ENCODE measurements around the gene ZNF236.
A peak's percentile ranks its signal among the peaks of the same experiment; 100 is the strongest.
"Not testable (repeated sequence)": the region's sequence is repeated elsewhere in the genome, so short reads cannot be mapped to it uniquely, and the experiment has no call there.

The ZNF236 gene

GRCh38 chr18:76801567-76802505 is 20.5 kb upstream of the ZNF236 start:
- no CpG with 5 or more reads among the region's 61 CpGs for WGBS (ENCODE audit: insufficient coverage, insufficient read length)
- no peak overlapping the region for H3K27ac ChIP-seq (ENCODE audit: low read length)

GRCh38 chr18:76803413-76803812 is 18.9 kb upstream of the ZNF236 start:
- Histone ChIP-seq H3K27ac (ENCODE audit: low read length) (no peak overlapping the region), H3K4me3 (ENCODE audit: low read length) (no peak overlapping the region), H3K27me3 (ENCODE audit: control insufficient read depth, insufficient read depth, low read length) (no peaks in the 10 kb centered on the region), H3K36me3 (ENCODE audit: control insufficient read depth, insufficient read depth, low read length) (no peaks in the 10 kb centered on the region), H3K4me1 (ENCODE audit: control insufficient read depth, insufficient read depth, low read length) (peaks cover 2% of the 10 kb centered on the region; the same call in 1 of the 2 replicates), H3K9me3 (ENCODE audit: control insufficient read depth, insufficient read depth, low read length) (no peaks in the 10 kb centered on the region)
- no CpG with 5 or more reads among the region's 5 CpGs for WGBS (ENCODE audit: insufficient coverage, insufficient read length)
- DNase-seq (ENCODE audit: low read depth, low spot score): no peak

More at GRCh38 chr18:76801567-76802505, 20.5 kb upstream of the ZNF236 start:
- Histone ChIP-seq H3K9me3 (ENCODE audit: control insufficient read depth, insufficient read depth, low read length) (no peaks in the 10 kb centered on the region), H3K27me3 (ENCODE audit: control insufficient read depth, insufficient read depth, low read length) (no peaks in the 10 kb centered on the region), H3K4me1 (ENCODE audit: control insufficient read depth, insufficient read depth, low read length) (peaks cover 2% of the 10 kb centered on the region; the same call in 1 of the 2 replicates), H3K4me3 (ENCODE audit: low read length) (peak overlapping the region; percentile 43), H3K36me3 (ENCODE audit: control insufficient read depth, insufficient read depth, low read length) (no peaks in the 10 kb centered on the region)
- no peak for DNase-seq (ENCODE audit: low read depth, low spot score)

- no peak overlapping the region for H3K27ac ChIP-seq (ENCODE audit: low read length)
- no peaks in the 10 kb centered on the region for H3K36me3 ChIP-seq (ENCODE audit: control insufficient read depth, insufficient read depth, low read length)
- WGBS (ENCODE audit: insufficient coverage, insufficient read length): no CpG with 5 or more reads among the region's 11 CpGs
- peaks cover 2% of the 10 kb centered on the region; the same call in 1 of the 2 replicates for H3K4me1 ChIP-seq (ENCODE audit: control insufficient read depth, insufficient read depth, low read length)
- no peaks in the 10 kb centered on the region for H3K27me3 ChIP-seq (ENCODE audit: control insufficient read depth, insufficient read depth, low read length)
- no peak for DNase-seq (ENCODE audit: low read depth, low spot score)
- H3K4me3 ChIP-seq (ENCODE audit: low read length): no peak overlapping the region
- no peaks in the 10 kb centered on the region for H3K9me3 ChIP-seq (ENCODE audit: control insufficient read depth, insufficient read depth, low read length)
Measured at GRCh38 chr18:76803814-76804213, 18.5 kb upstream of the ZNF236 start.

- no CpG with 5 or more reads among the region's 7 CpGs for WGBS (ENCODE audit: insufficient coverage, insufficient read length)
- no peaks in the 10 kb centered on the region for H3K27me3 ChIP-seq (ENCODE audit: control insufficient read depth, insufficient read depth, low read length)
- H3K27ac ChIP-seq (ENCODE audit: low read length): no peak overlapping the region
- no peaks in the 10 kb centered on the region for H3K36me3 ChIP-seq (ENCODE audit: control insufficient read depth, insufficient read depth, low read length)
- H3K9me3 ChIP-seq (ENCODE audit: control insufficient read depth, insufficient read depth, low read length): no peaks in the 10 kb centered on the region
- peaks cover 2% of the 10 kb centered on the region; the same call in 1 of the 2 replicates for H3K4me1 ChIP-seq (ENCODE audit: control insufficient read depth, insufficient read depth, low read length)
- no peak for DNase-seq (ENCODE audit: low read depth, low spot score)
- no peak overlapping the region for H3K4me3 ChIP-seq (ENCODE audit: low read length)
Measured at GRCh38 chr18:76805221-76805620, 17.1 kb upstream of the ZNF236 start.

GRCh38 chr18:76806301-76806700 is 16.1 kb upstream of the ZNF236 start:
- H3K4me1 ChIP-seq (ENCODE audit: control insufficient read depth, insufficient read depth, low read length): peaks cover 2% of the 10 kb centered on the region; the same call in 1 of the 2 replicates
- no peaks in the 10 kb centered on the region for H3K36me3 ChIP-seq (ENCODE audit: control insufficient read depth, insufficient read depth, low read length)
- no peak for DNase-seq (ENCODE audit: low read depth, low spot score)
- H3K27me3 ChIP-seq (ENCODE audit: control insufficient read depth, insufficient read depth, low read length): no peaks in the 10 kb centered on the region
- H3K4me3 ChIP-seq (ENCODE audit: low read length): no peak overlapping the region
- no peak overlapping the region for H3K27ac ChIP-seq (ENCODE audit: low read length)
- no CpG with 5 or more reads among the region's 7 CpGs for WGBS (ENCODE audit: insufficient coverage, insufficient read length)
- no peaks in the 10 kb centered on the region for H3K9me3 ChIP-seq (ENCODE audit: control insufficient read depth, insufficient read depth, low read length)

GRCh38 chr18:76808561-76808960 is 13.8 kb upstream of the ZNF236 start:
- Histone ChIP-seq H3K27ac (ENCODE audit: low read length) (no peak overlapping the region), H3K9me3 (ENCODE audit: control insufficient read depth, insufficient read depth, low read length) (no peaks in the 10 kb centered on the region), H3K36me3 (ENCODE audit: control insufficient read depth, insufficient read depth, low read length) (no peaks in the 10 kb centered on the region), H3K4me1 (ENCODE audit: control insufficient read depth, insufficient read depth, low read length) (no peaks in the 10 kb centered on the region), H3K4me3 (ENCODE audit: low read length) (no peak overlapping the region), H3K27me3 (ENCODE audit: control insufficient read depth, insufficient read depth, low read length) (no peaks in the 10 kb centered on the region)
- no peak for DNase-seq (ENCODE audit: low read depth, low spot score)
- WGBS (ENCODE audit: insufficient coverage, insufficient read length): no CpG with 5 or more reads among the region's 10 CpGs

GRCh38 chr18:76811530-76811929 is 10.8 kb upstream of the ZNF236 start:
- not testable (repeated sequence) for DNase-seq (ENCODE audit: low read depth, low spot score); H3K27ac ChIP-seq (ENCODE audit: low read length); H3K27me3 ChIP-seq (ENCODE audit: control insufficient read depth, insufficient read depth, low read length); H3K9me3 ChIP-seq (ENCODE audit: control insufficient read depth, insufficient read depth, low read length); H3K36me3 ChIP-seq (ENCODE audit: control insufficient read depth, insufficient read depth, low read length); H3K4me3 ChIP-seq (ENCODE audit: low read length); H3K4me1 ChIP-seq (ENCODE audit: control insufficient read depth, insufficient read depth, low read length)
- WGBS (ENCODE audit: insufficient coverage, insufficient read length): no CpG with 5 or more reads among the region's 7 CpGs

- WGBS (ENCODE audit: insufficient coverage, insufficient read length): no CpG with 5 or more reads among the region's 11 CpGs
- H3K4me1 ChIP-seq (ENCODE audit: control insufficient read depth, insufficient read depth, low read length): no peaks in the 10 kb centered on the region
- H3K4me3 ChIP-seq (ENCODE audit: low read length): no peak overlapping the region
- no peaks in the 10 kb centered on the region for H3K27me3 ChIP-seq (ENCODE audit: control insufficient read depth, insufficient read depth, low read length)
- no peak overlapping the region for H3K27ac ChIP-seq (ENCODE audit: low read length)
- H3K36me3 ChIP-seq (ENCODE audit: control insufficient read depth, insufficient read depth, low read length): no peaks in the 10 kb centered on the region
- DNase-seq (ENCODE audit: low read depth, low spot score): no peak
- H3K9me3 ChIP-seq (ENCODE audit: control insufficient read depth, insufficient read depth, low read length): no peaks in the 10 kb centered on the region
Measured at GRCh38 chr18:76814256-76814655, 8.1 kb upstream of the ZNF236 start.

- H3K4me1 ChIP-seq (ENCODE audit: control insufficient read depth, insufficient read depth, low read length): no peaks in the 10 kb centered on the region
- H3K9me3 ChIP-seq (ENCODE audit: control insufficient read depth, insufficient read depth, low read length): no peaks in the 10 kb centered on the region
- no peak for DNase-seq (ENCODE audit: low read depth, low spot score)
- no CpG with 5 or more reads among the region's 8 CpGs for WGBS (ENCODE audit: insufficient coverage, insufficient read length)
- H3K27me3 ChIP-seq (ENCODE audit: control insufficient read depth, insufficient read depth, low read length): no peaks in the 10 kb centered on the region
- H3K27ac ChIP-seq (ENCODE audit: low read length): no peak overlapping the region
- no peaks in the 10 kb centered on the region for H3K36me3 ChIP-seq (ENCODE audit: control insufficient read depth, insufficient read depth, low read length)
- no peak overlapping the region for H3K4me3 ChIP-seq (ENCODE audit: low read length)
Measured at GRCh38 chr18:76816127-76816526, 6.2 kb upstream of the ZNF236 start.

GRCh38 chr18:76817888-76818611 is 4.3 kb upstream of the ZNF236 start:
- Histone ChIP-seq H3K9me3 (ENCODE audit: control insufficient read depth, insufficient read depth, low read length) (no peaks in the 10 kb centered on the region), H3K36me3 (ENCODE audit: control insufficient read depth, insufficient read depth, low read length) (no peaks in the 10 kb centered on the region), H3K27ac (ENCODE audit: low read length) (no peak overlapping the region), H3K27me3 (ENCODE audit: control insufficient read depth, insufficient read depth, low read length) (no peaks in the 10 kb centered on the region), H3K4me1 (ENCODE audit: control insufficient read depth, insufficient read depth, low read length) (no peaks in the 10 kb centered on the region), H3K4me3 (ENCODE audit: low read length) (no peak overlapping the region)
- WGBS (ENCODE audit: insufficient coverage, insufficient read length): no CpG with 5 or more reads among the region's 17 CpGs
- no peak for DNase-seq (ENCODE audit: low read depth, low spot score)

Measured in iPS DF 6.9 (cell line).